ENCODE data around the gene NOC3L.

GRCh38 chr10:94344522-94345122 is 18.1 kb downstream of the NOC3L start:
- TF ChIP-seq CTCF (IDR thresholded peaks at IDR 0.05) (no peak), EP300 (IDR thresholded peaks at IDR 0.05) (no peak)
